ENCODE results near the gene GLI3.

Gene GLI3

GRCh38 chr7:42208572-42208971 is 28.4 kb downstream of the GLI3 start:
- H3K27ac ChIP-seq: no peak overlapping the region
- TF ChIP-seq CTCF (IDR thresholded peaks at IDR 0.05): no peak
- no peak for TF ChIP-seq ZFX (IDR thresholded peaks at IDR 0.05; ENCODE audit: borderline replicate concordance)

GRCh38 chr7:42207420-42207819 is 29.6 kb downstream of the GLI3 start:
- no peak overlapping the region for H3K27ac ChIP-seq
- TF ChIP-seq ZFX (IDR thresholded peaks at IDR 0.05; ENCODE audit: borderline replicate concordance) (no peak), CTCF (IDR thresholded peaks at IDR 0.05) (no peak)

GRCh38 chr7:42203336-42203735 is 33.7 kb downstream of the GLI3 start:
- TF ChIP-seq ZFX (IDR thresholded peaks at IDR 0.05; ENCODE audit: borderline replicate concordance) (no peak), CTCF (IDR thresholded peaks at IDR 0.05) (no peak)

GRCh38 chr7:42202601-42203000 is 34.4 kb downstream of the GLI3 start:
- H3K27ac ChIP-seq: no peak overlapping the region
- no peak for TF ChIP-seq CTCF (IDR thresholded peaks at IDR 0.05)
- TF ChIP-seq ZFX (IDR thresholded peaks at IDR 0.05; ENCODE audit: borderline replicate concordance): no peak

More at GRCh38 chr7:42203336-42203735, 33.7 kb downstream of the GLI3 start:
- no peak overlapping the region for H3K27ac ChIP-seq

GRCh38 chr7:42198974-42199668 is 37.9 kb downstream of the GLI3 start:
- TF ChIP-seq CTCF (IDR thresholded peaks at IDR 0.05) (no peak), ZFX (IDR thresholded peaks at IDR 0.05; ENCODE audit: borderline replicate concordance) (no peak)
- no peak overlapping the region for H3K27ac ChIP-seq

- TF ChIP-seq CTCF (IDR thresholded peaks at IDR 0.05) (no peak), ZFX (IDR thresholded peaks at IDR 0.05; ENCODE audit: borderline replicate concordance) (no peak)
- no peak overlapping the region for H3K27ac ChIP-seq
Observed at GRCh38 chr7:42198296-42198695, 38.7 kb downstream of the GLI3 start.

- H3K27ac ChIP-seq: no peak overlapping the region
- no peak for TF ChIP-seq ZFX (IDR thresholded peaks at IDR 0.05; ENCODE audit: borderline replicate concordance)
- TF ChIP-seq CTCF (IDR thresholded peaks at IDR 0.05): no peak
Observed at GRCh38 chr7:42197451-42197850, 39.6 kb downstream of the GLI3 start.

Measured in 22Rv1 (cell line).